GM12891 (cell line): ENCODE data around the gene CNOT3.

Experiments
- POLR2A ChIP-seq: IDR thresholded peaks from 2 replicates; pipeline ENCODE4 v1.6.1; 2011; ENCODE audit warnings: low read depth, low read length, control low read depth
- TAF1 ChIP-seq: IDR thresholded peaks from 2 replicates; pipeline ENCODE4 v1.6.1; 2011; ENCODE audit warnings: low read depth, low read length, control low read depth

- TF ChIP-seq TAF1 (no peak), POLR2A (no peak)
Observed at GRCh38 chr19:54125713-54126112, 11.8 kb upstream of the CNOT3 start.
